ENCODE data around the gene CTCF.
"Not testable (repeated sequence)": the region's sequence is repeated elsewhere in the genome, so short reads cannot be mapped to it uniquely, and the experiment has no call there.

The CTCF gene, protein sequence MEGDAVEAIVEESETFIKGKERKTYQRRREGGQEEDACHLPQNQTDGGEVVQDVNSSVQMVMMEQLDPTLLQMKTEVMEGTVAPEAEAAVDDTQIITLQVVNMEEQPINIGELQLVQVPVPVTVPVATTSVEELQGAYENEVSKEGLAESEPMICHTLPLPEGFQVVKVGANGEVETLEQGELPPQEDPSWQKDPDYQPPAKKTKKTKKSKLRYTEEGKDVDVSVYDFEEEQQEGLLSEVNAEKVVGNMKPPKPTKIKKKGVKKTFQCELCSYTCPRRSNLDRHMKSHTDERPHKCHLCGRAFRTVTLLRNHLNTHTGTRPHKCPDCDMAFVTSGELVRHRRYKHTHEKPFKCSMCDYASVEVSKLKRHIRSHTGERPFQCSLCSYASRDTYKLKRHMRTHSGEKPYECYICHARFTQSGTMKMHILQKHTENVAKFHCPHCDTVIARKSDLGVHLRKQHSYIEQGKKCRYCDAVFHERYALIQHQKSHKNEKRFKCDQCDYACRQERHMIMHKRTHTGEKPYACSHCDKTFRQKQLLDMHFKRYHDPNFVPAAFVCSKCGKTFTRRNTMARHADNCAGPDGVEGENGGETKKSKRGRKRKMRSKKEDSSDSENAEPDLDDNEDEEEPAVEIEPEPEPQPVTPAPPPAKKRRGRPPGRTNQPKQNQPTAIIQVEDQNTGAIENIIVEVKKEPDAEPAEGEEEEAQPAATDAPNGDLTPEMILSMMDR

GRCh38 chr16:67562526-67562917, at the start of gene CTCF:
CTCF (plus strand) TSS chr16:67562526; CDS start chr16:67610833, 48,307 bp downstream.
- peak; percentile 86 for DNase-seq

DNA sequence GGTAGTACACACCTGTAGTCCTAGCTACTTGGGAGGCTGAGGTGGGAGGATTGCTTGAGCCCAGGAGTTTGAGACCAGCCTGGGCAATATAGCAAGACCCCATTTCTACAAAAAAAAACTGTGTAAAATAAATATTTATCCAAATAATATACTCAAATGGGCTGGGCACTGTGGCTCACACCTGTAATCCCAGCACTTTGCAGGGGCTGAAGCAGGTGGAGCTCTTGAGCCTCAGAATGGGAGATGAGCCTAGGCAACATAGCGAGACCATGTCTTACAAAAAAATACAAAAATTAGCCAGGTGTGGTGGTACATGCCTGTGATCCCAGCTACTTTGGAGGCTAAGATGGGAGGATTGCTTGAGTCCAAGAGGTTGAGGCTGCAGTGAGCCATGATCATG, 48.4 kb upstream of the CTCF start:
- not testable (repeated sequence) for DNase-seq

- peak; percentile 81 for DNase-seq
Observed at GRCh38 chr16:67514382-67514828, 47.9 kb upstream of the CTCF start.

GRCh38 chr16:67516296-67517154, 45.8 kb upstream of the CTCF start:
- no peak for DNase-seq

DNA sequence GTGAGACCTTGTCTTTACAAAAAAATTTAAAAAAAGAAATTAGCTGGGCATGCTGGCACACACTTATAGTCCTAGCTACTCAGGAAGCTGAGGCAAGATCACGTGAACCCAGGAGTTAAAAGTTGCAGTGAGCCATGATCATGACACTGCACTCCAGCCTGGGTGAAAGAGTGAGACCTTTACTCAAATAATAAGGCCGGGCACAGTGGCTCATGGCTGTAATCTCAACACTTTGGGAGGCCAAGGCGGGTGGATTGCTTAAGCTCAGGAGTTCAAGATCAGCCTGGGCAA, 45.2 kb upstream of the CTCF start:
- DNase-seq = no peak

GRCh38 chr16:67517661-67518423, 44.5 kb upstream of the CTCF start:
- DNase-seq = no peak

DNA sequence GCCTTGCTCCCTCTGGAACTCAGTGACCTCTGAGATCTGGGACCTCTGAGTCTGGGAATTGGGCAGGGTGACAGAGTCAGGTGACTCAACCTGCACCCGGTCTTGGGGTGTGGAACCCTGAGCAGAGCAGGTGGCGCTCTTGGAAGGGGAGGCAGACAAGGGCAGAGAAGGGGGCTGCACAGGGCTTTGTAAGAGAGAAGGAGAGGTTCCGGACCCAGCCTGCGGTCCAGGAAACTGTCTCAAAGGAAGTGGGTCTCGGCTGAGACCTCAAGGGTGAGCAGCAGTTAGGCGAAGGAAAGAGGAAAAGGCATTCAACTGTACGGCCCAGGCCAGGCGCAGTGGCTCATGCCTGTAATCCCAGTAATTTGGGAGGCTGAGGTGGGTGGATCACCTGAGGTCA, 43.6 kb upstream of the CTCF start:
- no peak for DNase-seq

DNA sequence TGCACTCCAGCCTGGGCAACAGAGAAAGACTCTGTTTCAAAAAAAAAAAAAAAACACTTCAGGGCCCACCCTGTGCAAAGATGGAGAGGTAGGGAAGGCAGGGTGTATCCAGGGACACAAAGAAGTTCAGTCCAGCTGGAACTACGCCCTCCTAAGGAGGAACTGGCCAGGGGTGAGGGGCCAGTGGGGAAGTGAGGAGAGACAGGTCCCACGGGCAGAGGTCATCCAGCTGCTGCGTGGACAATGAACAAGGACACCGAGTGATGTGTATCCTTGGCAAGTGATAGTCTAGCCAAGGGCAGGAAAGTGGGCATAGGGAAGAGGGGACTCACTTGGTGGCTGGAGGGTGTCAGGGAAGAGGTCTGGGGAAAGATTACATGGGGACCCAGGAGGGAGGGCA, 43.1 kb upstream of the CTCF start:
- no peak for DNase-seq

DNA sequence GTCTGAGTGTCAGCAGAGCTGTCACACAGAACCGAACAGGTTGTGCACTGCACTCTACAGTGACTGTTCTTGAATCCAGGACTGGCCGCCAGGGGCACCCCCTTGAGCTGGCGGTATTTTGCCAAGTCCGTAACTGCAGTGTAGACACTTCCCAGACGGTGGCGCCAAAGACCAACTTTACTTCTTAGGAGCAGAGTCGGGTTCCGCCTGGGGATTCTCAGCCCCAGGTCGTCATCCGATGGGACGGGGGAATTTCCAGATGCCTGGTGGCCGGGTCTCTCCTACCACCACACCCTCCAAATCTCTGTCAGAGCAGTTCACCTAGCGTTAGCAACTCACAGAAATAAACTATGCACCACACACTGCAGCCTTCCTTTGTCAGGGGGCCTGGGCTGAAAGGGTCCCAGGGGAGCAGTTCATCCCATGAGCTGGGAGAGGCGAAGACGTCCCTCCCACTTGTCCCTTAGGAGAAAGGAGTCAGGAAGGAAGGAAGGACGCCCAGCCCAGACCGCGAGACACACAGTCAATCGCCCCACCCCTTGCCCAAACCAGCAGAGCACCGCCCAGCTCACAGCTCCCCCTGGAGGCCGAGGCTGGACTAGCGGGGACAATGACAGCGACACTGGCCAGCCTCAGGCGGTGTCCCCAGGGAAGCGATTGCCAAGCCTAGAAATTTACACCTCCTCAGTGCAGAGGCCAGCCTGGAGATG, 41.1 kb upstream of the CTCF start:
- peak; percentile 94 for DNase-seq

DNA sequence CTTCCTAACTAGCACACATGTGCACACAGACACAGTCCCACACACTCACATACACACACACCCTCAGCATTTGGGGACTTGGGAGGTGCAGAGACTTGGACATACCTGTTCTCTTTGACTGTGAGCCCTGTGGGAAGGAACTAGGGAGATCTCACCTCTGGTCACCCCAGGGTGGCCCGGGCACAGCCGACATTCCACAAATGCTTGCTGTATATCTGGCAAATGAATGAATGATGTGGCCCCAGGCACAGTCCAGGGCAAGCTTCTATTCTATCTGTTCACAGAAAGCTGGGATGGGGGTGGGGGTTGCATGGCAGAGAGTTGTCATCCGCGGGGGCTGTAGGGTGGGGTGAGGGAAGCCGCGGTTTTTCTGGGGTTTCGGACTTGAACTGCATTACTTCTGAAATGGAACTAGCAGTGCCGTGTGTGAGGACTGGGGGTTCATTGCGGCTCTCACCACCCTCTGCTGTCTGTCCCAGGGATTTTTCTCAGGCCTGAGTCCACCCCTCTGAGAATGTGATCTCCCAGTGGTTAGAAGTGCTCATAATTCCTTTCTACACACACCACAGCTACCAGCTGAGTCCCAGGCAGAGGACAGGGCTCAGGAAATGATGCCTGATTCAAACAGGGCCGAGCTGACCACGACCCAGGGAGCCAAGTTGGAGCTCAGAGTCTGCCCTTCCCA, 37.0 kb upstream of the CTCF start:
- DNase-seq = no peak

DNA sequence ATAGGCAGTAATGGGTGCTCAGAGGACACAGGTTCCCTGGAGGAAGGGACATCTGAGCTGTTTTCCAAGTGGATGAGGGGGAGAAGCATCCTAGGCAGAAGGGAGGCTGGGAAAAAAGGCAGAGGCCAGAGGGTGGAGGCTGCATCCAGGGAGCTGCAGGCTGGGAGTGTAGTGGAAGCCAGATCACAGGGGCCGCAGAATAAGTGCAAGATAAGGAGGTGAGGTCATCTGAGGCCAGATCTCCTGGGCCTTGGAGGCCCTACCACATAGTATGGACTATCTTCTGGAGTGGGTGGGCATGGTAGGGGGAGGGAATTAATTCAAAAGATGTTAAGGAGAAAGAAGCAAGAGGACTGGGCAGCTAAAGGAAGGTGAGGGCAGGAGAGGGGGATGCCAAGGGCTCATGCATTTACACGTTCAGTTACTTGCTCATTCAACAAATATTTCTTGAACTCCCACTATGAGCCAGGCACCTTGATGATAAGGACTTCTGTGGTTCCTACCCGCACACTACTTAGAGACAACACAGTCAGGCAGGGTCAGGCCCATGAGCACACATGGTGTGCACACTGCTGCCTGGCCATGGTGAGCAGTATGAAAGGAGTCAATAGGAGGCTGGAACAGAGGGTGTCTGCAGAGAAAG, 36.1 kb upstream of the CTCF start:
- no peak for DNase-seq

DNA sequence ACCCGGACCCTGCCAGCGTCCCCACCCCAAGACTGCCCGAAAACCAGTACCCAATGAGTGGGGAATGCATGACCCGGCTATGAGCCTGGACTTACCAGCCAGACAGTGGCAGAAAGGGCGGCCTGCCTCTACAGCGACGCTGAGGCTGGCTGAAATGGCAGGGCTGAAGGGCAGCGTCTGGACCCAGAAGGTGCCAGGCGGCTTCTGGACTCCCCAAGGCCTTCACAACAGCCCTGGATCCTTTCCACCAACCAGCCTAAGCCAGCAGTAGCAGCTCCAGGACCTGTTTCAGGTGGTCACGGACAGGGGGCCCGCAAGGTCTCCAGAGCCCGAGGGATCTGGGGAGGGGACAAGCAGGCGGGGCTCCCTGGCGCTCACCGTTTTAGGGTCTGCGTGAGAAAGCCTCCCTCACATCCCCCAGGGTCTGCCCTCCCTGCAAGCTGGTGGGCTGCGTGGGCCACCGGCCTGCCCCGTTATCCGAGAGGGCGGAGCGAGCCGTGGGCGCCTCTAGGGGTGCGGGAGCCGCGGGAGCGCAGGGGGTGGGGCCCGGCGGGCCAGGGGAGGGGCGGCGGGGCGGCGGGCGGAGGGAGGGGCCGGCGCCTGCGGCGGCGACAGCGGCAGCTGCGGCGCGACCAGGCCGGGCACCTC, 34.0 kb upstream of the CTCF start, which contains the start of gene RIPOR1:
RIPOR1 (plus strand) TSS at position 608 of the 648 bp plus-strand sequence. CDS start 9,618 bp downstream, outside the sequence.
- DNase-seq = no peak

DNA sequence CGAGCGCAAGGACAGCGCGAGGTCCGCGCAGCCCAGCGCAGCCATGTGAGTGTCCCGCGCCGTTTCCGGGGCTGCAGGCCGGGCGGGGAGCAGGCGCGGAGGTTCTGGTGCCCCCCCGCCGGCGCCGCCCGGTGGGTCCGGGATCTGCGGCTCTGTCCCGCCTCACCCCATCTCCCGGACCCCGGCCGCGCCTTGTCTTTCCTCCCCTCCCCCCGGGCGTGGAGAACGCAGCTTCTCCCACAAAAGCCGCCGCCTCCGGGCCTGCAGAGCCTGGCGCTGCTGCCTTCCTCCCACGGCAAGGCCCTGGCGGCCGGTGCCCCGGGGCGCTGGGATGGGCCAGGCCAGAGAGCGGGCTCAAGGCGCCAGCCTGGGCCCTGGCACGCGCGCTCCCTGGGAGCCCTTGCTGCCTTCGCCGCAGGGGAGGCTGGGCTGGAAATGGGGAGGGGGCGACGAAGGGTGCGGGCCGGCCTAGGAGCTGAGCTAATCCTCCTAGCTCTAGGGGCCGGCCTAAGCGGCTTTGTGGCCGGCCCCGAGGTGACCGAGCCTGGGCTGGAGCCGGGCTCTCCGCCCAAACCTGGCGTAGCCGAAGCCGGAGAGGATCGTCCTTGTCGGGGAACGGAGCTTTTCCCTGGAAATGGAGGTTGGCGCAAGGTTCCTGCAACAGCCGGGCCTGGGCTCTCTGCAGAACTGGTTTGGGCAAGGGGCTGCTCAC, 33.3 kb upstream of the CTCF start:
- no peak for DNase-seq

DNA sequence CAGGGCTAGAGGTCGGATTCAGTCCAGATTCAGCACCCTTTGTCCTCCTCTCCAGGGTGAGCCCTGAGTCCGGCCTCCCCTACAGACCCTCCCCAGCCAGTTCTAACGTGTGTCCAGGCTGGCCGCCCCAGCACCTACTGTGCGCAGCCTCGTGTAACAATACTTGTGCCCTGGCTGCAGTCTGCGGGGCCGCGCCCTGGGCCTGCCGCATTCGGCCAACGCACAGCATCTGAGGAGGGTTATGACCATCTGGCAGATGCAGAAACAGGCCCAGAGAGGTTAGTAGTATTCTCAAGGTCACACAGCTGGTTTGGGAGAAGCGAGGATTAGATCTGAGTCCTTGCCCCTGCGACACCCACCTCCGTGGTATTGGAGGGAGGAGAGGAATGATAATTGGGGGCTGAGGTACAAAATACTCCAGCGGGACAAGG, 32.7 kb upstream of the CTCF start:
- DNase-seq = peak; percentile 19

GRCh38 chr16:67530013-67530939, 32.0 kb upstream of the CTCF start:
- no peak for DNase-seq

DNA sequence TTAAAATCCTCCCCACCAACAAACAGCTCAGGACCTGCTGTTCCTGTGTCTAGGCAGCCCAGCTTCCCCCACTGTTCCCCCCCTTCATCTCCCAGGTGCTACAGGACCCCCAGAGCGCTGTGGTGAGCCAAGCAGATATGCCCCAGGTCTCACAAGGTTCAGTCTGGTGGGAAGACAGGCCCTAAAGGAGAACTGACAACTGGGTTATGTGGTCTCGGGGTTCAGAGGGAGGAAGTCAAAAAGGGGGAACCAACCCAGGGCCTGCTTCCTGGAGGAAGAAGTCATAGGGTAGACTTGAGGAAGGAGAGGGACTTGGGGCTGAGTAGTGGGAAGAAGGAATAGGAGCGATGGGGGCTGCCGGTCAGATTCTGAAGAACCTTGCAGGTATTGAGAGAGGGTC, 31.1 kb upstream of the CTCF start:
- no peak for DNase-seq

- no peak for DNase-seq
Observed at GRCh38 chr16:67533024-67533560, 29.2 kb upstream of the CTCF start.

- not testable (repeated sequence) for DNase-seq
Observed at GRCh38 chr16:67533987-67534386, 28.3 kb upstream of the CTCF start.

Measured in NCI-H2171 treated with DMSO at 0.1 percent for 48 hours (cell line).